Calu3 (cell line): ENCODE measurements around the gene NEDD4L. TPM values are rescaled to one million over a fixed set of nuclear protein-coding genes. Genes with fewer than 3 reads are reported as not detected.

Source experiments
- BruUV-seq: library from RNA; stranded (reverse); fragments of 400-500 nt; replicated peaks from 2 replicates; lab custom pipeline; 2021; lab: Mats Ljungman, UMichigan
- CTCF ChIA-PET: fragments of 300-600 bp; sonication (Branson Sonifier 250); formaldehyde crosslinking; loops from one replicate; lab custom pipeline; 2022; ENCODE audit warnings: antibody characterized with exemption; lab: Charles Lee
- DNase-seq: peaks from one replicate; pipeline ENCODE4 v3.0.0; 2022
- H3K27ac Mint-ChIP-seq: one replicate; pipeline ENCODE4 v1.8.0; 2022; ENCODE audit warnings: mixed read lengths; ENCODE audit not compliant: unreplicated experiment
- H3K27me3 Mint-ChIP-seq: one replicate; pipeline ENCODE4 v1.8.0; 2022; ENCODE audit warnings: mixed read lengths; ENCODE audit not compliant: unreplicated experiment
- H3K36me3 Mint-ChIP-seq: one replicate; pipeline ENCODE4 v1.8.0; 2022; ENCODE audit warnings: mild to moderate bottlenecking, moderate library complexity, mixed read lengths; ENCODE audit not compliant: insufficient read depth, unreplicated experiment
- H3K4me1 Mint-ChIP-seq: one replicate; pipeline ENCODE4 v1.8.0; 2022; ENCODE audit warnings: mild to moderate bottlenecking, low read depth, mixed read lengths; ENCODE audit not compliant: unreplicated experiment
- H3K4me3 Mint-ChIP-seq: one replicate; pipeline ENCODE4 v1.8.0; 2022; ENCODE audit warnings: mild to moderate bottlenecking, low read depth, moderate library complexity, mixed read lengths; ENCODE audit not compliant: unreplicated experiment
- H3K9me3 Mint-ChIP-seq: one replicate; pipeline ENCODE4 v1.8.0; 2022; ENCODE audit warnings: low read depth, mixed read lengths; ENCODE audit not compliant: unreplicated experiment
- intact Hi-C: fragments of 100-400 bp; cut with micrococcal nuclease; formaldehyde crosslinking; loops from one replicate; pipeline ENCODE4 v1.10.0; 2022; ENCODE audit not compliant: unreplicated experiment
- total RNA-seq: library from RNA; stranded (reverse); gene quantifications from 2 replicates; pipeline ENCODE4 v1.2.3, GENCODE V29; 2022
- TF ChIP-seq, protein P1 (sequence below): fragments of 200-600 bp; IDR thresholded peaks from one replicate; pipeline ENCODE4 v1.8.0; 2022; ENCODE audit warnings: antibody characterized with exemption; ENCODE audit not compliant: unreplicated experiment

The NEDD4L gene
- total RNA-seq, 1 experiment from 2014 or later, result 213 TPM

GRCh38 chr18:57998461-57998860 is 45.6 kb upstream of the NEDD4L start:
- Mint-ChIP-seq H3K27ac (no peak overlapping the region), H3K27me3 (no peaks in the 10 kb centered on the region), H3K36me3 (no peaks in the 10 kb centered on the region), H3K4me3 (no peak overlapping the region), H3K9me3 (peaks cover 5% of the 10 kb centered on the region), H3K4me1 (peaks cover 37% of the 10 kb centered on the region)
- intact Hi-C loops, result no loop called here
- CTCF ChIA-PET, result no interaction called here
- DNase-seq, result no peak
- TF ChIP-seq, protein P1, sequence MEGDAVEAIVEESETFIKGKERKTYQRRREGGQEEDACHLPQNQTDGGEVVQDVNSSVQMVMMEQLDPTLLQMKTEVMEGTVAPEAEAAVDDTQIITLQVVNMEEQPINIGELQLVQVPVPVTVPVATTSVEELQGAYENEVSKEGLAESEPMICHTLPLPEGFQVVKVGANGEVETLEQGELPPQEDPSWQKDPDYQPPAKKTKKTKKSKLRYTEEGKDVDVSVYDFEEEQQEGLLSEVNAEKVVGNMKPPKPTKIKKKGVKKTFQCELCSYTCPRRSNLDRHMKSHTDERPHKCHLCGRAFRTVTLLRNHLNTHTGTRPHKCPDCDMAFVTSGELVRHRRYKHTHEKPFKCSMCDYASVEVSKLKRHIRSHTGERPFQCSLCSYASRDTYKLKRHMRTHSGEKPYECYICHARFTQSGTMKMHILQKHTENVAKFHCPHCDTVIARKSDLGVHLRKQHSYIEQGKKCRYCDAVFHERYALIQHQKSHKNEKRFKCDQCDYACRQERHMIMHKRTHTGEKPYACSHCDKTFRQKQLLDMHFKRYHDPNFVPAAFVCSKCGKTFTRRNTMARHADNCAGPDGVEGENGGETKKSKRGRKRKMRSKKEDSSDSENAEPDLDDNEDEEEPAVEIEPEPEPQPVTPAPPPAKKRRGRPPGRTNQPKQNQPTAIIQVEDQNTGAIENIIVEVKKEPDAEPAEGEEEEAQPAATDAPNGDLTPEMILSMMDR, result no peak
- BruUV-seq, result no TSS peak

DNA sequence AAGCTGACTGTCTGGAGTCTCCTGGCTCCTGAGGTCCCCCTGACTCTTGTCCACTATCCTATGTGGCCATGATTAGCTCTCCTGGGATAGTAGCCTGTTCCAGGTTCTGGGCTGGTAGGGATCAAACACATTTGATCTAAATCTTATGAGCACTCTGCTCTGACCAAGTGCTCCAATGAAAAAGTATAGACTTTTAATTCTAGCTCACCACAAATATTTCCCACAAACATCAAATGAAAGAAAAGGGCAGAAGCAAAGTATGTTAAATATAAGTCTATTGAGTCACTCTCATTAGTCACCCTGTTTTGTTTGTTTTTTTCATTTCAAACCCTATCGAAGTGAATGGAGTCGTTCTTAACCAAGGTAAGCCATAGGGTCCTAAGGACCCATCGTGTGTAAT is 39.7 kb upstream of the NEDD4L start:
- H3K4me3 Mint-ChIP-seq, result peak overlapping the region; percentile 8
- BruUV-seq, result no TSS peak
- CTCF ChIA-PET, result interaction anchor here (0.5 to 1.5 kb wide), 6 partner anchors 9 to 122 kb away, joined by 3 to 8 read pairs (median 3); no protein-coding TSS in a partner anchor
- H3K27ac Mint-ChIP-seq, result peak overlapping the region; percentile 84
- H3K4me1 Mint-ChIP-seq, result peaks cover 63% of the 10 kb centered on the region
- no peaks in the 10 kb centered on the region for H3K27me3 Mint-ChIP-seq
- intact Hi-C loops, result no loop called here
- TF ChIP-seq, protein P1, result no peak
- no peaks in the 10 kb centered on the region for H3K36me3 Mint-ChIP-seq
- no peak for DNase-seq
- H3K9me3 Mint-ChIP-seq, result no peaks in the 10 kb centered on the region

DNA sequence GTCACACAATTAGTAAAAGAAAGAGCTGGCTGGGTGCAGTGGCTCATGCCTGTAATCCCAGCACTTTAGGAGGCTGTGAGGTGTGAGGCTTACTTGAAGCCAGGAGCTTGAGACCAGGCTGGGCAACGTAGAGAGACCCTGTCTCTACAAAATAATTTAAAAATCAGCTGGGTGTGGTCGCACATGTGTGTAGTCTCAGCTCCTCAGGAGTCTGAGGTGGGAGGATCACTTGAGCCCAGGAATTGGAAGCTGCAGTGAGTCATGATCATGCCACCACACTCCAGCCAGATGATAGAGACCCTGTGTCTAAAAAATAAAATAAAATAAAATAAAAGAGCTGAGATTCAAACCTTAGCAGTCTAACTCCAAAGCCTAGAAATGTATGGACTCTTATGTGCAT is 39.0 kb upstream of the NEDD4L start:
- BruUV-seq, result no TSS peak
- Mint-ChIP-seq H3K27me3 (no peaks in the 10 kb centered on the region), H3K36me3 (no peaks in the 10 kb centered on the region), H3K4me1 (peaks cover 63% of the 10 kb centered on the region), H3K9me3 (no peaks in the 10 kb centered on the region), H3K27ac (peak overlapping the region; percentile 84), H3K4me3 (no peak overlapping the region)
- CTCF ChIA-PET, result interaction anchor here (0.9 to 1.5 kb wide), 6 partner anchors 8 to 123 kb away, joined by 3 to 8 read pairs (median 4); no protein-coding TSS in a partner anchor
- TF ChIP-seq, protein P1, result no peak
- DNase-seq, result peak; percentile 29
- intact Hi-C loops, result no loop called here

GRCh38 chr18:58005885-58006523 is 38.0 kb upstream of the NEDD4L start:
- Mint-ChIP-seq H3K36me3 (no peaks in the 10 kb centered on the region), H3K27me3 (no peaks in the 10 kb centered on the region), H3K4me1 (peaks cover 63% of the 10 kb centered on the region), H3K9me3 (no peaks in the 10 kb centered on the region), H3K4me3 (no peak overlapping the region), H3K27ac (no peak overlapping the region)
- no TSS peak for BruUV-seq
- TF ChIP-seq, protein P1, result no peak
- no peak for DNase-seq
- CTCF ChIA-PET, result interaction anchor here (1.1 kb wide), 1 partner anchor 11 kb away, joined by 4 read pairs; no protein-coding TSS in a partner anchor
- intact Hi-C loops, result no loop called here
